PFSK-1 (cell line): ENCODE results near the gene CABP5.

Source experiments
- FOXP2 ChIP-seq: optimal IDR thresholded peaks from 2 replicates; pipeline ENCODE3; 2011; ENCODE audit warnings: borderline replicate concordance, control low read depth, inconsistent platforms; ENCODE audit not compliant: insufficient read depth; ENCODE audit errors: extremely low read length, extremely low read depth
- POLR2AphosphoS5 ChIP-seq: IDR thresholded peaks from 2 replicates; pipeline ENCODE4 v1.6.1; 2012; ENCODE audit warnings: low read depth, mild to moderate bottlenecking, control low read depth, low read length, moderate library complexity
- SIN3A ChIP-seq: IDR thresholded peaks from 2 replicates; pipeline ENCODE4 v1.6.1; 2012; ENCODE audit warnings: mild to moderate bottlenecking, low read length, moderate library complexity, borderline replicate concordance; ENCODE audit not compliant: insufficient read depth
- TAF1 ChIP-seq: IDR thresholded peaks from 2 replicates; pipeline ENCODE4 v1.6.1; 2012; ENCODE audit warnings: low read length, control low read depth, borderline replicate concordance; ENCODE audit not compliant: insufficient read depth
- TF ChIP-seq, protein P1 (sequence below), 2 experiments: IDR thresholded peaks; 2 replicates each; pipeline versions ENCODE4 v1.6.1 to v1.8.0; 2011 to 2012; ENCODE audit warnings: low read depth in 2 of 2, low read length in 2 of 2, control low read depth in 1 of 2, inconsistent platforms in 1 of 2, mild to moderate bottlenecking in 1 of 2, moderate library complexity in 1 of 2; ENCODE audit not compliant: insufficient read depth in 1 of 2

DNA sequence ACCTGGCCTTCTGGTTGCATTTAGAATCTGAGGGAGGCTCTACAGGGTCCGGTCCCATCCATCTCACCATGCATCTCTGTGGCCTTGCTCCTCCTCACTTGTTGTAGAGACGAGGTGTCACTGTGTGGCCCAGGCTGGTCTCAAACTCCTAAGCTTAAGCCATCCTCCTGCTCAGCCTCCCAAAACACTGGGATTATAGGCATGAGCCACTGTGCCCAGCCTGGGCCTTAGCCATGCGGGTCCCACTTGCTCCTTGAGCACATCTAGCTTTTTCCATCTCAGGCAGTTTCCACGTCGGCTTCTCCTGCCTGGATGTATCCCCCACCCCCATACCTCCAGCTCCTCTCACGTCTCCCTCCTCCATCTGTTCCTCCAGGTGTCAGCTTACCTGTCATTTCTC, 39.6 kb downstream of the CABP5 start:
- TF ChIP-seq POLR2AphosphoS5 (no peak), SIN3A (no peak), TAF1 (no peak), FOXP2 (no peak)
- TF ChIP-seq, protein P1, sequence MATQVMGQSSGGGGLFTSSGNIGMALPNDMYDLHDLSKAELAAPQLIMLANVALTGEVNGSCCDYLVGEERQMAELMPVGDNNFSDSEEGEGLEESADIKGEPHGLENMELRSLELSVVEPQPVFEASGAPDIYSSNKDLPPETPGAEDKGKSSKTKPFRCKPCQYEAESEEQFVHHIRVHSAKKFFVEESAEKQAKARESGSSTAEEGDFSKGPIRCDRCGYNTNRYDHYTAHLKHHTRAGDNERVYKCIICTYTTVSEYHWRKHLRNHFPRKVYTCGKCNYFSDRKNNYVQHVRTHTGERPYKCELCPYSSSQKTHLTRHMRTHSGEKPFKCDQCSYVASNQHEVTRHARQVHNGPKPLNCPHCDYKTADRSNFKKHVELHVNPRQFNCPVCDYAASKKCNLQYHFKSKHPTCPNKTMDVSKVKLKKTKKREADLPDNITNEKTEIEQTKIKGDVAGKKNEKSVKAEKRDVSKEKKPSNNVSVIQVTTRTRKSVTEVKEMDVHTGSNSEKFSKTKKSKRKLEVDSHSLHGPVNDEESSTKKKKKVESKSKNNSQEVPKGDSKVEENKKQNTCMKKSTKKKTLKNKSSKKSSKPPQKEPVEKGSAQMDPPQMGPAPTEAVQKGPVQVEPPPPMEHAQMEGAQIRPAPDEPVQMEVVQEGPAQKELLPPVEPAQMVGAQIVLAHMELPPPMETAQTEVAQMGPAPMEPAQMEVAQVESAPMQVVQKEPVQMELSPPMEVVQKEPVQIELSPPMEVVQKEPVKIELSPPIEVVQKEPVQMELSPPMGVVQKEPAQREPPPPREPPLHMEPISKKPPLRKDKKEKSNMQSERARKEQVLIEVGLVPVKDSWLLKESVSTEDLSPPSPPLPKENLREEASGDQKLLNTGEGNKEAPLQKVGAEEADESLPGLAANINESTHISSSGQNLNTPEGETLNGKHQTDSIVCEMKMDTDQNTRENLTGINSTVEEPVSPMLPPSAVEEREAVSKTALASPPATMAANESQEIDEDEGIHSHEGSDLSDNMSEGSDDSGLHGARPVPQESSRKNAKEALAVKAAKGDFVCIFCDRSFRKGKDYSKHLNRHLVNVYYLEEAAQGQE (IDR thresholded peaks at IDR 0.05; ENCODE audit: insufficient read depth in 1 of 2, low read depth in 2 of 2, low read length in 2 of 2), result no peak
